Femur (tissue), 1 donor: Measurements from ENCODE around the gene CHST1.

ENCODE experiments used
- DNase-seq: peaks from one replicate; pipeline ENCODE4 v3.0.0-alpha.2; 2017

Gene CHST1

DNA sequence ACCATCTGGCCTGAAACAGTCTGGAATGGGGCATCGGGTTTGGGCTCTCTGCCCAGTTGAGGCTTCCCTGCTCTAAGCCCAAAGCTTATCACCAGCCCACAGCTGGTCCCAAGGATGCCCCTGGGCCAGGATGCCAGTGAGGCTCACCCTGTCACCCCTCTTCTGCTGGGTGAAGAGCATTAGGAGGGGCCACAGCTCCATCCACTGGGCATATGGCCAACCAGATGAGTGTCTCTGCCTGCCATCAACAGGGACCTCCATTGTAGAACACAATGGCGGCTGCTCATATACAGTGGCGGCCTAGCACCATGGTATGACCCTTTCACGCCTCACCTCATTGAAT is 5.6 kb downstream of the CHST1 start:
- DNase-seq = no peak

DNA sequence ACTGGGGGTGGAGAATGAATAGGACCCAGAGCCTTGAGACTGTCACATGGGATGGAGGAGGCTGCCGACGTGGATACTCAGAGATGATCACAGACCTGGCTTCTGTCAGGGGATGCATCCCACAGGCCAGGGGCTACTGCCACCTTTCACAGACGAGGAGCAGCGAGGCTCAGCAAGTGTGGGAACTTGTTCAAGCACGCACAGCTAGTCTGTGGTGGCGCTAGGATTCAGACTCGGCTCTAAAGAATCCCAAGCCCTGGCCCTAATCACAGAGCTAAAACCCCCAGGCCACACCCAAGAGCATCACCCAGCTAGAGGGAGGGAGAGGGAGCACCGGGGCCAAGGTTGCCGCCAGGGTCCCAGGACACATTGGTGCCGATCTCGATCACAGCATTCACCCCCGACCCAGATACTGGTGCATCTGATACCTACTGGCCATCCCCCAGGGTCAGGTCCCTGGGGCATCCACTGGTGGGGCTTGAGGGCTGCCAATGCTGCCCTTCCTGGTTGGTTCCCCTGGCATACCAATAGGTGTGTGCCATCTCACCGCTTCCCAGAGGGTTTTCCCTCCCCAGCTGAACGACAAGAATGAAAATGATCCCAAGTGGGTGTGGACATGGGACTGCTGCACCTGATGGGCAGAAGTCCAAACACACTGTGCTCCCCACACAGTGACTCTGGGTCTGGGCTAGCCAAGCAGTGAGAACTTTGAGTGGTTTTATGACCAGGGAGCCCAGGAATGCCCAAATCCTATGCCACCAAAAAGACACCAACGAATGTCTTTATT is 6.2 kb downstream of the CHST1 start:
- DNase-seq = peak; percentile 22

DNA sequence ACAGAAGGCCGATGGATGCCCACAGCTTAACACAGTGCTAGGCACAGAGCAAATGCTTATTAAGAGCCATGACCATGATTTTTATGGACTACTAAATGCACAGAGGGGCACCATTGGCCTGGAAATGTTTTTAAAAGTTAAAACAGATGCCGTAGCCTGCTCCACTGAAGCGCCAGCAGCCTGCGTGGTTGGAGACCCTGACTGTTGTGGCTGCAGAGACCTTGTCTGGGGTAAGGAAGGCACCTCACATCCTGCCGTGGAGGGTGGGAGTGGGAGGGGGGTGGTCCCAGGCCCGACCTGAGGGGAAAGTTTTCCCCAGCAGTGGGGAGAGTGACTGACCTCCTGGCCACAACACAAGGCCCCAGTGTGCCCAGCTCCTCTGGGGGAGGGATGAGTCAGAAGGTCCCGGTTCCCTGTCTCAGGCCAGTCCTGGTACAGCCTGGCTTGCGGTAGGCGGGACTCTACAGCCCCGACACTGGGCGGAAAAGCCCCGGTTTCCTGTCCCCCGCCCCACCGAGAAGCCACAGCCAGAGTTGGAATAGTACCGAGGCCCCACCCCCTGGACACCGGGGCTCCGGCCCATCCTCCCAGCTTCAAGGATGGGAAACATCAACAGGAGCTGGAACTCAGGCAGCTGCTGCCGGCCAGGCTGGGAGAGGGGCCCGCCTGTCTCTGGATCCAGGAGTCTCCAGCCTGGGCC is 7.0 kb downstream of the CHST1 start:
- peak; percentile 93 for DNase-seq

DNA sequence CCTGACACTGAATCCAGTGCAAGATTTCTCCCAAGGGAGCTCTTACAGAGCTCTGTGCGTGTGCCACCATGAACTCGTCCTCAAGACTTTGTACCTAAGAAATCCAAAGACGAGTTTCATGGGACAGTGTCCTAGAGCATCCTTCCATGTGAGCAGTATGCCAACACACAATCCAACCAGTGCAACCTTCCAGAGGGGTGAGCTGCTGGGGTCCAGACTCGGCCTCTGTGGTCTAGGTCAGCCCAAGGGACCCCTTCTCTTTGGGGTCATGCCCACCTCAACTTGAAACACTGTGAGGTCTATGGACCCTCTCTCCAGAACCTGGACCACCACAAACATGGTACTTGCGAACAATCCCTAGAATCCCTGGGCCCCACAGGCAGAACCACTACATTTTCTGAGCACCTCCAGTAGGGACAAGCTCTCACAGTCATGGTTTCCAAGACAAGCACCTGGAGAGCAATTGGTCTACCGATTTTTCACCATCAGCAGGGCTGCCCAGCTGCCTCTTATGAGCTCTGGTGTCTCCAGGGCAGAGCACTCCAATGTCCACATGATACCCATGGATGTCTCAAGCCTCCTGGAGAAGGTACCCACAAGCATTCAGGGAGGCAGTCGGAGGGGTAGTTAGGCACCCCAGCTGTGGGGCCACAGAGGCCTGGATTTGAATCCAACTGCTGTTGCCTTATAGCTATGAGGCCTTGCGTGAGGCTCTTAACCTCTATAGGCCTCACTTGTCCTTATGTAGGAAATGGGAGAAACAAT is 7.7 kb downstream of the CHST1 start:
- DNase-seq = peak; percentile 13

DNA sequence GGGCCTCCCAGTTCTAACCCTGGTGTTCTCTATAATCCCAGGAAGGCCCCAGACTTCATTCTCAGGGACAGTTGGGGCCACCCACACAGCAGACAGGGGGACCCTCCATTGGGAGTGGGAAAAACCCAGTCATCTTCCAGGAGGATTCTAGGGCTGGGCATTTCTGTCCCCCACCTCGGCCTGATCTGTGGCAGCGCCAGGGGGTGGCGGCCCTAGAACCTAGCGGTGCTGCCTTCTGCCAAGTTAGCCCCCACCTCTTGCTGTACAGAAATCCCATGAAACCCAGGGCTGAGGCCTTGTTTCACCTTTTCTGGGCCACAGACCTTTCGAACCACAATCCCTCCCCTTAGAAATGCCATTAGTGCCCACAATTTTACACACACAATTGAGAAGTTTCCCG is 9.6 kb downstream of the CHST1 start:
- no peak for DNase-seq

DNA sequence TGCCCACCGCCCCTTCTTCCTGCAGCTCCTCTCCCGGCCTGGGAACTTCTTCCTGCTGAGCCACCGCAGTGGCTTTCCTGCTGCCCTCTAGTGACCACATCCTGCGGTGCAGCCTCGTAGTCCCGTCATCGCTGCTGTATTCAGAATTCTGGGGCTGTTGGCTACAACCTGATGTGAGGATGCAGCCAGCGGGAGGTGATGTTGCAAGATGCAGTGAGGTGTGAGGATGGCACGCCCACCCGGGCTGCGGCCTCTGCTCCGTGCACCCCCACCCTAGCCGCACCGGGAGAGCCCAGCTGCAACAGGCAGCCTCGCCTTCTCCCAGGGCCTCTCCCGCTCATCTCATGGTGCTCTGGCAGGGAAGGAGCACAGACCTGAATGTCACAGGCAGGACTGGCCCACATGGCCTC is 10.1 kb downstream of the CHST1 start:
- peak; percentile 83 for DNase-seq

DNA sequence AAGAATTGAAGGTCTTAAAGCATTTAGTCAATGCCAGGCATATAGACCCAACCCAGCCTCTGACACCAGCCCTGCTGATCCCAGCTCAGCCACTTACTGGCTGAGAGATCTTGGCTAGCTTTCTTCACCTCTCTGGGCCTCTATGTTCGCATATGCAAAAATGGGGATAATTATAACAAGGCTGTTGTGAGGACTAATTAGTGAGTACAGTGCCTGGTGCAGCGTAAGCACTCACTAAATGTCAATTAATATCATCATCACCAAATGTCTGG is 10.5 kb downstream of the CHST1 start:
- no peak for DNase-seq

DNA sequence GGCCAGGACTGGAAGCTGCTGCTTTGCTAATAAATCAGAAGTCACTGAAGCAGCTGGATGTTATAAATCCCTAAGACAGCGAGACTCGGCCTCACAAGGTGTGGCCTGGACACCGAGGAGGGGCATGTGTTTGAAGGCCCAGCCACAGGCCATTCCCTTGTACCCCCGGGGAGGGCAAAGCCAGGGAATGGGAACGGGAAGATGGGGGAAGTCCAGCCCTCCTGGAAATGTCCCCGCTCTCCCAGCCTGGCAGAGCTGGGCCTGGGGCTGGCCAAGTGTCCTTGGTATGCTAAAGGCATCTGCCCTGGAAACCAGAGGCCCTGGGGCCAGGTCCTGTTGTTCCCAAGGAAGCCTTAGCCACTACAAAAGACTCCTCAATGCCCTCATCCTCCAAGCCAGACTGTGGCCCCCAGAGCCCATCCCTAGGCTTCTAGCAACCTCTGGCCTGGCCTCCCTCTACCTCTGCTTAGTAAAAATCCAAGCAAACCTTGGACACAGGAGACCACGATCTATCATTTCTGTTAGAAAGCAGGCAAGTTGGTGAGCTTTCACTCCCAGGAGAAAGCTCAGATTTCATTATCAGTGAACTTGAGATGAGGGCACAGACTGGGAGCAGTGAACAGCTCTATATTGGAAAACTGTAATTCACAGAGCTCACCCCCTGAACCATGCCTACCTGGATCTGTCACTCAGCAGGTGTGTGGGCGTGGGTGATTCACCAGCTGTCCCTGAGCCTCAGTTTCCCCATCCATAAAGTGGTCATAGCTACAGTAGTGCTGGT is 11.0 kb downstream of the CHST1 start:
- no peak for DNase-seq

DNA sequence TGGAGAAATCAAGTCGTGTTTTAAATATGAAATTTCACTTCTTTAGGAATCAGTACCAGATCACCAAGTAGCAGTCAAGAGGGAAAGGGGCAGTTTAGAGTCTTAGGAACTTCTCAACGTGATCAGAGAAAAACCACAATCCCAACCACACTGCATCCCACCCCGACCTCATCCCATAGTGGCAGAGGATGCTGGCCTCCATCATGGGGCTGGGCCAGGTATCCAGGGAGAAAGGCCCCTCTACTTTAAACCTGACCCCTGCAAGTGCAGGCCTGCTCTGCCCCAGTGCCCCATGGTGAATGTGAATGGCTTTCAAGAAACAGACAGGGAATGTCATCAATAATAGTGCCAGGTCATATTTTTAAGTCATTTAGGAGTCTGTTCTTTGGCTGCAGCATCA is 12.1 kb downstream of the CHST1 start:
- no peak for DNase-seq

DNA sequence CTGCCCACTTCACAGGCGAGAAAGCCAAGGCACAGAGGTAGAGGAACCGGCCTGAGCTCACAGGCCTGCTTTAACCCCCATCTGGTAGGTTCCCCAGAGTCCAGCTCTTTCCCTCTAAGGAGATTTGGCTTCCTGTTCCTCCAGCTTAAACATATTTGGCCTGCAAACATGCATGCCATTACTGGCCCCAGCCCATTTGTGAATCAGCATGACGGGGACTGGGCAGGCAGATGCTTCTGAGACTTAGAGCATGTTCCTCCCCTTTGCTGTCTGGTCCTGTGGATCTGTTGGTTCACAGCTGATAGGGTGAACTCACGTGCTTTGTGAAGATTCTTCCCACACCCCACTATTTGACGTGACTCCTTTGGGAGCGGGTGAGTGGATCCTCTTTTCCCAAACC is 12.6 kb downstream of the CHST1 start:
- no peak for DNase-seq

DNA sequence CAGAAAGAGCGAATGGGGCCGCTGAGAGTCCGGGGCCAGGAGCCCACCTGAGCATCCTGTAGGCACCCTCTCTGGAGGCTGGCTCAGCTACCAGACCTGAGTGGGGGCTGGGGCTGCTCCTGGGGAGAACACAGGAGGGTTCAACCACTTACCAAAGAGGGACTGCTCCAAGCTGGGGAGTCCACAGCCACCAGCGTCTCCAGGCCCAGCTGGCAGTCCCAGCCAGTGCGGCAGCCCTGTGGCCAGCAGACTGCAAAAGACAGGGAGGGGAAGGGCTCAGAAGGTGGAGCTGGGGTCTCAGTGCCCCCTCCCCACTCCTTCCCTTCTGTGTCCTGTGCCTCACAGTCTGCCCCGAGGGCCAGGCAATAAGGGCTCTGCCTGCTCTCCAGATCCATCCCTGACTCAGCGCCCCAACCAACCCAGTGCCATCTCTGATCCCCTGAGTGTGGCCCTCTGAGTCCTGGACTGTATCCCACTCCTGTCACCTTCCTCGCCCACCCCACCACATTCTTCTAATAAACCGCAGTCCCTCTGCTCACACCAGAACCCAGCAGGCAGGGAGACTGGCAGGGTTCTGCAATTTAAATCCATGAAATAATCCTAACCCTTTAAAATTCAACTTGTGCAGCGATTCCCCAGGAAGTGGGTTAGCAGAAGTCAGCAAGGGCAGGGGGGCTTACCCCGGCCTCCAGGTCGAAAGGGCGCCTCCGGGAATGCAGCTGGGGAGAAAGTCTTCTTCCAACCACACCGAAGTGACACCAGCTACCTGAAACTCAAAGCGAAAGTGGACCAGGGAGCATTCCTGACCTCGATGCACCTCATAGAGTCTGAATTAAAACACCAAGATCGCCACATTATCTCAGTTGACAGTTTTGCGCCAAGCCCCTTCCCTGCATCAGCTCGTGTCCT is 13.3 kb downstream of the CHST1 start:
- DNase-seq = no peak

DNA sequence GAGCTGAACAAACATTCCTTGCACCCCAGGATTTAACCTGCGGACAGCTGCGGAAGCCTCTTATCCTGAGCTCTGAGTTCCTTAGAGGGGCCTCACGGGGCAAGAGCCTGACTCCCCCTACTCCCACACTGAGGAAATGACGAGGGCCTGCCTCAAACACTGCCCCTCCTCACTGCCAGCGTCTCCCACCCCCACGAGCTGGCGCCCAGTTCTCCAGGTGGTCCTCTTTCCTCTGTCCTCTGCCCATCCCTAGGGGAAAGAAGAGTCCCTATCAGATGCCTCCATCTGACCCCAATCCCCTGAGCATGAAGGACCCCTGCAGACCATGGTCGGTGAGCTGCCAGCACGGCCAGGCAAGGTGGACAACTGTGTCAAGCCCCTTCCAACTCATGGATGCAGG is 14.3 kb downstream of the CHST1 start:
- no peak for DNase-seq

DNA sequence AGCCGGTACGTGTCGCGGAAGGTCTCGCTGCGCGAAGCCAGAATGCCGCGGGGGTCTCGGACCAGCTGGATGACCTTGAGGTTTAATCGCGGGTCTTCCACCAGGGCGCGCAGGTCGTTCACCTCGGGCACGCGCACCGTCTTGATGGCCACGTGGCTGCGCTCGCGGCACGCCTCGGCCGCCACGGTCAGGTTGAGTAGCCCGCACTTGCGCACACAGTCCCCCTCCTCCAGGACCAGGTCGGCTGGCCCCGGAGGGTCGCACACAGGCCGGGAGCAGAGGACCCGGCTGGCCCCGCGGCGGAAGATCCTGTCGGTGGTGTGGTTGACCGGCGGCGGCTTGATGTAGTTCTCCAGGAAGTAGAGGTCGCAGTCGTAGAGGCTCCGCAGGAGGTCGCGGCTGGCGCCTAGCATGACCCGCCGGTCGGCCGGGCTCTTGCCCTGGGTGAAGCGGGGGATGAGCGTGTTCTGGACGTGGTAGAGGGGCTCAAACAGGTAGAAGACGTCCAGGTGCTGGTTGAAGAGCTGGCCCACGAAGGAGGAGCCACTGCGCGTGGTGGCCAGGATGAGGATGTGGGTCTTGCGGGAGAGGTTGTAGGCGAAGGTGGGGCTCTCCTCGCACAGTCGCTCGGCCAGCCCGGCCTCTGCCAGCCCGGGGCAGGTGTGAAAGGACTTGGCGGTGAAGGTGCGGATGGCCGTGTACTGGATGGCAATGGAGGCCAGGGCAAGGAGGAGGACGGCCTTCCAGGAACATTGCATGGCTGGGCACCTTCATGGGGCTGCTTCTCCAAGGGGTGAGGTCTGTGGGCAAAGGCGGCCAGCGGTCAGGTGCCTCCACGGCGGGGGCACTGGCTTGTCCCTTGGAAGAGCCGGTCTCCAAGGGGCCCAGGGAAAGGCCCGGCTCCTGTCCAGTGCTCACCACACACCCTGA is 15.0 kb downstream of the CHST1 start:
- no peak for DNase-seq

DNA sequence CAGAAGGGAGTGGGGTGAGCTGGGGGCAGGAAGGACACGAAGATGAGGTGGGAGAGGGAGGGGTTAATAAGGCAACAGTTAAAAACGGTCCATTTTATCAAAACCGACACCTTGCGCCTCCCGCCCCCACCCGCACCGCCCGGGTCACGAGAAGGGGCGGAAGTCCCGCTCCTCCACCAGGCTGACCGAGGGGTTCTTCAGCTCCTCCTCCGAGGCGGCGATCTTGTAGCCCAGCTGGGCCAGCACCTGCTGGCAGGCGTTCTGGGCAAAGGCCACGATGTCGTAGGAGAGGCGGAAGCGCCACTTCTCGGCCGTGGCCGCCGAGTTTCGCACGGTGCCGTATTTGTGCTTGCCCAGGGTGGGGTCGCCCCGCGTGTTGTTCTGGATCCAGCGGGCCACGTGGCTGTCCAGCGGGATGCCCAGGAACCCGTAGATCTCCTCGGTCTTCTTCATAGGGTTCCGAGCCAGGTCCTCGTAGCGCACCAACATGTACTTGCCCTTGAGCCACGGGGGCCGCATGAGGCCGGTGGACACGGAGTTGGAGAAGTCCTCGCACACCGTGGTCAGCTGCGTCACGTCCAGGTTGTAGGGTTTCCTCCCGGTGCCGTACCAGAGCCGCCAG is 15.8 kb downstream of the CHST1 start:
- no peak for DNase-seq

DNA sequence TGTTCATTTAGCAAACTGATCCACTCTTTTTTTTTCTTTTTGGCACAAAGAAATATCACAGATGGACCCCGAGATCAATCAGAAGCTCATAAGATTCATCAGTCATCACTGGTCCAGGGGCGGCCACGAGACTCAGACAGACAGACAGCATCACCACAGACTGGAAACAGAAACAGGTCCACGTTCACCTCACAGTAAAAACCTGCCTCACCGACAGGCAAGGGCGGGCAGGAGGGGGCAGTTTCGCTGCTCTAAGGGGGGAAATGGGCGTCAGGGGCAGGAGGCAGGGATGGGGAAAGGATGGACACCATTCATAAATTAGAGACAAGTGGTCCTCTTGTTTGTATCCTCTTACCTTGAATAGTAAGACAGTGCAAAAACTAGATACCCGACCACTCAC is 16.5 kb downstream of the CHST1 start:
- DNase-seq = no peak

DNA sequence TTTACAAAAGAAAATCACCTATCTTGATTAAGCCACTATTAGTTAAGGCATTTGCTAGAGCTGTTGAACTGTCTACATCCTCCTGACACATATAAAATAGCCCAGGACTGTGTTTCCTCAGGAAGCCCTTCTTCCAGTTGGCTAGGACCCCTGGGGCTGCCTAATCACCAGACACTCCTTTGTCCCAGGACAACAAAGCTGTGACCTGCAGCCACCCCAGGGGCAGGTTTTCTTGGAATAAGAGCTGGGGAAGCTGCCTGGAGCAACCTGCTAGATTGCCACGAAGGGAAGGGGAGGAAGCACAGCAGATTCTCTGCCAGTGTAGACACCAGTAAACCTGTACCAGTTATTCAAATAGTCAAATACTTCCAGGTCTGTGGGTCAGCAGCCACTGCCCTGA is 17.6 kb downstream of the CHST1 start:
- no peak for DNase-seq

DNA sequence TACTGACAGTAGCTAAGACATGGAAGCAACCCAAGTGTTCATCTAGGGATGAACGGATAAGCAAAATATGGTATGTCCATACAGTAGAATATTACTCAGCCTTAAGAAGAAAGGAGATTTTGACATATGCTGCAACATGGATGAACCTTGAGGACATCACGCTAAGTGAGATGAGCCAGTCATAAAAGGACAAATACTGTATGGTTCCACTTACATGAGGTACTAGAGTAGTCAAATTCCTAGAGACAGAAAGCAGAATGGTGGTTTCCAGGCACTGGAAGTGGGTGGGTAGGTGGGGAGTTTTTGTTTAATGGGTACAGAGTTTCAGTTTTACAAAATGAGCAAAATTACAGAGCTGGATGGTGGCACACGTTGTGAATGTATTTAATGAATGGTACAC is 18.1 kb downstream of the CHST1 start:
- no peak for DNase-seq

DNA sequence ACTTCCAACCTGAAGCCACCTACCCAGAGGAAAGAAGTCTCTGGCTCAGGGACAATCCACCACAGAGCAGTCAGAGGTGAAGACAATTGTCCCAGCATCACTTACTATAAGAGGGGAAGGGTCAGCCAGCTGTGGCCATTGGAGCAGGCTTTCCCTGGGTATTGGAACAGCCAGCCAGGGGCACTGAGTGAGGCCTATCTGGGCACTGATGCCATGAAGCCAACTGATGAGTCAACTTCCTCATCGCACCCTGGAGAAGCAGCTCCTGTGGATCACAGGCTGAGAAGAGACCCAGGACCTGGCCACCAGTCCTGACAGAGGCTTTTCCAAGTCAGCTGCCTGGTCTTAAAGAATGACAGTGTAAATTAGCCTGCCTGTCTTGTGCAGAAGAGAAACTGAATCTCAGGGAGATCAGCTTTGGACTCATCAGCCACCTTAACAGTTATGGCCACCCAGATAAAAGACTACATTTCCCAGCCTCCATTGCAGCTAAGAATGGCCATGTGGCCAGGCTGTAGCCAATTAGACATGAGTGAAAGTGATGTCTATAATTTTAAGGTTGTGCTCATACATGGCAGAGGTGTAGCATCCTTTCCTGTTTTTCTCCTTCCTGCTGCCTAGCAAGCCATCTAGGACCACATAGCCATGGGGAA is 19.0 kb downstream of the CHST1 start:
- no peak for DNase-seq

DNA sequence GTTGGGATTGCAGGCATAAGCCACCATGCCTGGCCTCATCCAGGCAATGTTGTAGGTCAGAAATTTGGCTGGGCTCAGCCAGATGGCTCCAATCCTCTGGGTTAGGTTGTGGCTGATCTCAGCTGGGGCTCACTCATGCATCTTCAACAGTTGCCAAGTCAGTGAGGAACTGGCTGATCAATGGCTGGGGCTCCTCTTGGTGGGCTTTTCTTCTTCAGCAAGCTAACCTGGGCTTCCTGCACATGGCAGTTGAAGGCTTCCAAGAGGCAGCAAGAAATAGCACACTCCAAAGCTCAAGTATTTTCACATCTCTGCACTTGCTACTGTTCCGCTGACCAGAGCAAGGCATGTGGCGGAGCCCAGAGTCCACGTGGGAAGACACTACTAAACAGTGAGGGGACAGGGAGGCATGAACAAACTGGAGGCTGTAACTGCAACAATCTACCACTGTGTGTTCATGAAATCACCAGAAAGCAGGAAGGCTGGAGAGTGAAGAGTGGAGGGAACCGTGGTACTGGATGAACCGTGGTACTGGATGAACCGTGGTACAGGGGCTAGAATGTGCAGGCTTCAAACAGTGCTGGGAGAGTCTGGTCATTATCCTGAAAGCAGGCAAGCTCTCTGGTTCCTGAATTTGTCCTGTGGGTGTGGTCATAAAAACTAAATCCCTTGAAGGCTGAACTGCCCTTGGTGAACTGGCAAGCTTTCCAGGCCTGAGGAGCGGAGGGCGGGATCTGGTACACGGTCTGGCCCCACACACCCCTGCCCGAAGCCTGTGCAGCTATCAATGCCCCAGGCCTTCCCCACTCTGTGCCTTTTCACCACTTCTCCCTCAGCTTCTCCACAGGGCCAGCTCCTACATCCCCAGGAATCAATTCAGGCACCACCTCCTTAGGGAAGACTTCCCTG is 20.2 kb downstream of the CHST1 start:
- no peak for DNase-seq
